Cerebellar nuclear complex (tissue), 1 donor: ENCODE measurements around the gene NAV1.
"Not testable (repeated sequence)": the region's sequence is repeated elsewhere in the genome, so short reads cannot be mapped to it uniquely, and the experiment has no call there.

Experiments
- DNase-seq, 2 experiments: peaks; one replicate each; lab custom pipeline; 2025; lab: John Stamatoyannopoulos, UW

The NAV1 gene

GRCh38 chr1:201565024-201565730 is 26.2 kb downstream of the NAV1 start:
- DNase-seq: no peak

- no peak for DNase-seq
Observed at GRCh38 chr1:201565771-201566528, 27.0 kb downstream of the NAV1 start.

- no peak for DNase-seq
Observed at GRCh38 chr1:201566529-201566823, 27.5 kb downstream of the NAV1 start.

GRCh38 chr1:201566933-201567801 is 28.2 kb downstream of the NAV1 start:
- DNase-seq: no peak

- no peak for DNase-seq
Observed at GRCh38 chr1:201568265-201568664, 29.3 kb downstream of the NAV1 start.

- no peak for DNase-seq
Observed at GRCh38 chr1:201568859-201569294, 29.9 kb downstream of the NAV1 start.

GRCh38 chr1:201570181-201570885 is 31.4 kb downstream of the NAV1 start:
- DNase-seq: no peak

- DNase-seq: no peak
Observed at GRCh38 chr1:201570886-201571624, 32.1 kb downstream of the NAV1 start.

GRCh38 chr1:201573030-201573429 is 34.1 kb downstream of the NAV1 start:
- no peak for DNase-seq

GRCh38 chr1:201573923-201574322 is 35.0 kb downstream of the NAV1 start:
- no peak for DNase-seq

- no peak for DNase-seq
Observed at GRCh38 chr1:201575912-201576311, 37.0 kb downstream of the NAV1 start.

GRCh38 chr1:201576914-201577313 is 38.0 kb downstream of the NAV1 start:
- no peak for DNase-seq

GRCh38 chr1:201578008-201578888 is 39.3 kb downstream of the NAV1 start:
- no peak for DNase-seq

GRCh38 chr1:201581371-201581770 is 42.4 kb downstream of the NAV1 start:
- DNase-seq: not testable (repeated sequence)

- DNase-seq: no peak
Observed at GRCh38 chr1:201582705-201583442, 43.9 kb downstream of the NAV1 start.

- no peak for DNase-seq
Observed at GRCh38 chr1:201583663-201584062, 44.7 kb downstream of the NAV1 start.

- no peak for DNase-seq
Observed at GRCh38 chr1:201584471-201585092, 45.7 kb downstream of the NAV1 start.

GRCh38 chr1:201585093-201585483 is 46.2 kb downstream of the NAV1 start:
- DNase-seq: no peak

- DNase-seq: no peak
Observed at GRCh38 chr1:201585901-201586300, 47.0 kb downstream of the NAV1 start.
